Measurements from ENCODE around the gene ZNF654. TPM values are rescaled to one million over a fixed set of nuclear protein-coding genes. Genes with fewer than 3 reads are reported as not detected.

ZNF654 gene
- total RNA-seq, 1 experiment from 2014 or later: 7.0 TPM

DNA sequence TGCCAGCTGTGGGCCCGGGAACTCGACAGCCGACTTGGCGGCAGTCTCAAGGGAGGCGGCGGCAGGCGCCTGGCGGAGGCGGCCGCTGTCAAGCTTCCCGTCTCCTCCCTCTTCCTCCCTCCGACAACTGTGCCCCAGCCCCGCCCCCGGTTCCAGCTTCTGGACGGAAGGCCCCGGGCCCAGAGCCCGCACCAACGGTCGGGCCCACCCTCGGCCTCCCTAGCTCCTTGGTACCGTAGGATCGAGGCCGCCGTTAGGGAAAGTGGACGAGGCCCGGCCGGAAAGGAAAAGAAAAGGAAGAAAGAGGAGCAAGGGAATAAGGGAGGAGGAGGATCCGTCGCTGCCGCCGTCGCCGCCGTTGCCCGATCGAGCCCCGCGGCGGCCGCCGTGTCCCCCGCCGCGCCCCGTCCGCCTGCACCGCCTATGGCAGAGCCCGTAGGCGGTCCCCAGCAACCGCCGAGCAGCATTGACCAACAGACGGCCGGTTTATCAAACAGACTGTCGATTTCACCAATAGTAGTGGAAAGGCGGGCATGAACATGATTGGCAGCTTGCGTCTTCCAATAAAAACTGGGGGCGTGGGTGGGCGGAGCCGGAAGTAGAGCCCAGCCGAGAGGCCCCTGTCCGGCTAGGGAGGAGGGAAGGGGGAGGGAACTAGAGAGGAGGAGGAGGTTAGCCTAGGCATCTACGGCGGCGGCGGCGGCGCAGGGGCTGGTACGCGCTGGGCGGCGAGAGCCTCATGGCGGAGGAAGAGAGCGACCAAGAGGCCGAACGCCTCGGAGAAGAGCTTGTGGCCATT is at the start of gene ZNF654, which contains the start of gene CGGBP1 (continued):
- TF ChIP-seq, protein P1, sequence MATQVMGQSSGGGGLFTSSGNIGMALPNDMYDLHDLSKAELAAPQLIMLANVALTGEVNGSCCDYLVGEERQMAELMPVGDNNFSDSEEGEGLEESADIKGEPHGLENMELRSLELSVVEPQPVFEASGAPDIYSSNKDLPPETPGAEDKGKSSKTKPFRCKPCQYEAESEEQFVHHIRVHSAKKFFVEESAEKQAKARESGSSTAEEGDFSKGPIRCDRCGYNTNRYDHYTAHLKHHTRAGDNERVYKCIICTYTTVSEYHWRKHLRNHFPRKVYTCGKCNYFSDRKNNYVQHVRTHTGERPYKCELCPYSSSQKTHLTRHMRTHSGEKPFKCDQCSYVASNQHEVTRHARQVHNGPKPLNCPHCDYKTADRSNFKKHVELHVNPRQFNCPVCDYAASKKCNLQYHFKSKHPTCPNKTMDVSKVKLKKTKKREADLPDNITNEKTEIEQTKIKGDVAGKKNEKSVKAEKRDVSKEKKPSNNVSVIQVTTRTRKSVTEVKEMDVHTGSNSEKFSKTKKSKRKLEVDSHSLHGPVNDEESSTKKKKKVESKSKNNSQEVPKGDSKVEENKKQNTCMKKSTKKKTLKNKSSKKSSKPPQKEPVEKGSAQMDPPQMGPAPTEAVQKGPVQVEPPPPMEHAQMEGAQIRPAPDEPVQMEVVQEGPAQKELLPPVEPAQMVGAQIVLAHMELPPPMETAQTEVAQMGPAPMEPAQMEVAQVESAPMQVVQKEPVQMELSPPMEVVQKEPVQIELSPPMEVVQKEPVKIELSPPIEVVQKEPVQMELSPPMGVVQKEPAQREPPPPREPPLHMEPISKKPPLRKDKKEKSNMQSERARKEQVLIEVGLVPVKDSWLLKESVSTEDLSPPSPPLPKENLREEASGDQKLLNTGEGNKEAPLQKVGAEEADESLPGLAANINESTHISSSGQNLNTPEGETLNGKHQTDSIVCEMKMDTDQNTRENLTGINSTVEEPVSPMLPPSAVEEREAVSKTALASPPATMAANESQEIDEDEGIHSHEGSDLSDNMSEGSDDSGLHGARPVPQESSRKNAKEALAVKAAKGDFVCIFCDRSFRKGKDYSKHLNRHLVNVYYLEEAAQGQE (IDR thresholded peaks at IDR 0.05; ENCODE audit: low read depth): no peak
- TF ChIP-seq SP1 (IDR thresholded peaks at IDR 0.05; ENCODE audit: low read depth): peak; percentile 99

DNA sequence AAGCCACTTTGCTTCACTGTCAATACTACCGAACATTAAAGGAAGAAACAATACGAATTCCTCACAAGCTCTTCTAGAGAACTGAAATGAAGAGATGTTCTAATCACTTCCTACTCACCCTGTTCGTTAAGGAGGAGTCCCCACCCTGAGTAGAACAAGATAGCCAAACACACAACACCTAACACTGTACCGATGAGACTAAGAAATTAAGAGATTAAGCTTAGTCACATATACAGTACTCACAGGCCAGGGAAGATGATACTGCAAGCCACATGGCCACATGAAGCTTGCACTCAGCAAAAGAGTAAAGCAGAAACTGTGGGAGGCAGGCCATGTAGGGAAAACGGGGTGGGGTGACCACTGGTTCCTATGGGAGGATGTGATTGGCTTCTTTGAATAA is 48.2 kb upstream of the ZNF654 start:
- intact Hi-C loops (cut with micrococcal nuclease): no loop called here
- BruUV-seq (replicated peaks): no TSS peak
- no peak for DNase-seq (ENCODE audit: low read depth, low spot score)
- no peak overlapping the region for H3K27ac ChIP-seq (ENCODE audit: low read depth, low read length)
- RAD21 ChIA-PET (ENCODE audit: low non-redundant PET in 1 of 2, low total read pairs in 2 of 2, uncharacterized antibody in 2 of 2, unreplicated experiment in 2 of 2): no interaction called here
- no peaks in the 10 kb centered on the region for H3K9me3 ChIP-seq (ENCODE audit: control insufficient read depth in 1 of 2, insufficient read depth in 1 of 2, low read depth in 1 of 2, low read length in 2 of 2)
- no peak overlapping the region for H3K4me2 ChIP-seq (ENCODE audit: low read length)
- no peak for ATAC-seq
- H3K4me1 ChIP-seq (ENCODE audit: control insufficient read depth in 1 of 2, insufficient read depth in 2 of 2, low read length in 2 of 2): no peaks in the 10 kb centered on the region
- H3K9me2 ChIP-seq (ENCODE audit: insufficient read depth): no peaks in the 10 kb centered on the region
- CTCF ChIA-PET: no interaction called here
- no peaks in the 10 kb centered on the region for H3K79me2 ChIP-seq (ENCODE audit: insufficient read depth, low read length)
- no peak overlapping the region for H2AFZ ChIP-seq (ENCODE audit: low read depth, low read length, poor library complexity, severe bottlenecking)
- no peak overlapping the region for H3K4me3 ChIP-seq (replicated peaks in 1 of 2; ENCODE audit: low read depth in 1 of 2, low read length in 2 of 2)
- POLR2A ChIA-PET: no interaction called here
- no peaks in the 10 kb centered on the region for H4K20me1 ChIP-seq (ENCODE audit: insufficient read depth)
- no peaks in the 10 kb centered on the region for H3K36me3 ChIP-seq (ENCODE audit: control insufficient read depth in 1 of 2, insufficient read depth in 2 of 2, low read length in 2 of 2)
- no peak overlapping the region for H3K9ac ChIP-seq (ENCODE audit: low read length)
- no peaks in the 10 kb centered on the region for H3K27me3 ChIP-seq (ENCODE audit: insufficient read depth, low read length)
- TF ChIP-seq SP1 (IDR thresholded peaks at IDR 0.05; ENCODE audit: low read depth) (no peak), SRF (IDR thresholded peaks at IDR 0.05; ENCODE audit: low read depth) (no peak), FOSL1 (IDR thresholded peaks at IDR 0.05; ENCODE audit: low read depth) (no peak), ZFX (IDR thresholded peaks at IDR 0.05) (no peak), POLR2AphosphoS5 (IDR thresholded peaks at IDR 0.05; ENCODE audit: low read depth, low read length) (no peak), SIN3A (IDR thresholded peaks at IDR 0.05; ENCODE audit: low read depth) (no peak), TCF7L2 (IDR thresholded peaks at IDR 0.05; ENCODE audit: borderline replicate concordance, extremely low read depth, insufficient read depth, insufficient read length) (no peak), EGR1 (IDR thresholded peaks at IDR 0.05; ENCODE audit: low read depth) (no peak), YY1 (IDR thresholded peaks at IDR 0.05; ENCODE audit: extremely low read depth, insufficient replicate concordance, low read depth, low read length) (no peak), ELF1 (IDR thresholded peaks at IDR 0.05; ENCODE audit: borderline replicate concordance, low read depth) (no peak), CEBPB (IDR thresholded peaks at IDR 0.05; ENCODE audit: low read depth) (no peak), ZNF274 (IDR thresholded peaks at IDR 0.05; ENCODE audit: low read depth, low read length) (no peak)
- TF ChIP-seq, protein P1 (IDR thresholded peaks at IDR 0.05; ENCODE audit: low read depth): no peak
- TF ChIP-seq, protein P2, sequence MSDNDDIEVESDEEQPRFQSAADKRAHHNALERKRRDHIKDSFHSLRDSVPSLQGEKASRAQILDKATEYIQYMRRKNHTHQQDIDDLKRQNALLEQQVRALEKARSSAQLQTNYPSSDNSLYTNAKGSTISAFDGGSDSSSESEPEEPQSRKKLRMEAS (IDR thresholded peaks at IDR 0.05): no peak
- TF ChIP-seq, protein P3, sequence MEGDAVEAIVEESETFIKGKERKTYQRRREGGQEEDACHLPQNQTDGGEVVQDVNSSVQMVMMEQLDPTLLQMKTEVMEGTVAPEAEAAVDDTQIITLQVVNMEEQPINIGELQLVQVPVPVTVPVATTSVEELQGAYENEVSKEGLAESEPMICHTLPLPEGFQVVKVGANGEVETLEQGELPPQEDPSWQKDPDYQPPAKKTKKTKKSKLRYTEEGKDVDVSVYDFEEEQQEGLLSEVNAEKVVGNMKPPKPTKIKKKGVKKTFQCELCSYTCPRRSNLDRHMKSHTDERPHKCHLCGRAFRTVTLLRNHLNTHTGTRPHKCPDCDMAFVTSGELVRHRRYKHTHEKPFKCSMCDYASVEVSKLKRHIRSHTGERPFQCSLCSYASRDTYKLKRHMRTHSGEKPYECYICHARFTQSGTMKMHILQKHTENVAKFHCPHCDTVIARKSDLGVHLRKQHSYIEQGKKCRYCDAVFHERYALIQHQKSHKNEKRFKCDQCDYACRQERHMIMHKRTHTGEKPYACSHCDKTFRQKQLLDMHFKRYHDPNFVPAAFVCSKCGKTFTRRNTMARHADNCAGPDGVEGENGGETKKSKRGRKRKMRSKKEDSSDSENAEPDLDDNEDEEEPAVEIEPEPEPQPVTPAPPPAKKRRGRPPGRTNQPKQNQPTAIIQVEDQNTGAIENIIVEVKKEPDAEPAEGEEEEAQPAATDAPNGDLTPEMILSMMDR (IDR thresholded peaks at IDR 0.05 in 2 of 3, conservative IDR thresholded peaks at IDR 0.05 in 1 of 3; ENCODE audit: borderline replicate concordance in 1 of 3, insufficient read depth in 1 of 3, low read depth in 2 of 3, low read length in 2 of 3): no peak

Data from HCT116 (cell line).